Stimulated activated CD8-positive, alpha-beta memory T cell treated with anti-CD3 and anti-CD28 coated beads, Interleukin-12 subunit alpha, Interleukin-12 subunit beta, amount 100 ng/mL, for 24 hours (primary cell): Measurements from ENCODE around the gene ELL.

ENCODE experiments used
- DNase-seq: peaks from one replicate; pipeline ENCODE4 v3.0.0-alpha.2; 2020; ENCODE audit errors: extremely low read depth

Gene ELL

GRCh38 chr19:18433735-18434398, 88.0 kb downstream of the ELL start:
- DNase-seq, result no peak

- DNase-seq, result no peak
Observed at GRCh38 chr19:18433015-18433691, 88.7 kb downstream of the ELL start.

GRCh38 chr19:18432275-18433014, 89.4 kb downstream of the ELL start:
- DNase-seq, result no peak

- no peak for DNase-seq
Observed at GRCh38 chr19:18431351-18432197, 90.3 kb downstream of the ELL start.

GRCh38 chr19:18430417-18431144, 91.3 kb downstream of the ELL start:
- no peak for DNase-seq

GRCh38 chr19:18429717-18430416, 92.0 kb downstream of the ELL start:
- DNase-seq, result no peak

- peak; percentile 60 for DNase-seq
Observed at GRCh38 chr19:18428787-18429674, 92.8 kb downstream of the ELL start.

- no peak for DNase-seq
Observed at GRCh38 chr19:18428173-18428786, 93.6 kb downstream of the ELL start.

- no peak for DNase-seq
Observed at GRCh38 chr19:18427743-18428113, 94.1 kb downstream of the ELL start.

GRCh38 chr19:18427080-18427742, 94.7 kb downstream of the ELL start:
- no peak for DNase-seq

GRCh38 chr19:18426416-18426767, 95.5 kb downstream of the ELL start:
- no peak for DNase-seq

GRCh38 chr19:18425515-18426415, 96.1 kb downstream of the ELL start:
- no peak for DNase-seq

- DNase-seq, result no peak
Observed at GRCh38 chr19:18424890-18425514, 96.9 kb downstream of the ELL start.

GRCh38 chr19:18424122-18424889, 97.6 kb downstream of the ELL start:
- DNase-seq, result no peak

GRCh38 chr19:18423258-18424020, 98.4 kb downstream of the ELL start:
- no peak for DNase-seq
